Epidermal melanocyte (primary cell): ENCODE results near the gene RORC.
"Not testable (repeated sequence)": the region's sequence is repeated elsewhere in the genome, so short reads cannot be mapped to it uniquely, and the experiment has no call there.

Experiments used
- DNase-seq: peaks from one replicate; pipeline ENCODE4 v3.0.0; 2011; ENCODE audit warnings: low spot score; ENCODE audit not compliant: insufficient read length

Gene RORC

DNA sequence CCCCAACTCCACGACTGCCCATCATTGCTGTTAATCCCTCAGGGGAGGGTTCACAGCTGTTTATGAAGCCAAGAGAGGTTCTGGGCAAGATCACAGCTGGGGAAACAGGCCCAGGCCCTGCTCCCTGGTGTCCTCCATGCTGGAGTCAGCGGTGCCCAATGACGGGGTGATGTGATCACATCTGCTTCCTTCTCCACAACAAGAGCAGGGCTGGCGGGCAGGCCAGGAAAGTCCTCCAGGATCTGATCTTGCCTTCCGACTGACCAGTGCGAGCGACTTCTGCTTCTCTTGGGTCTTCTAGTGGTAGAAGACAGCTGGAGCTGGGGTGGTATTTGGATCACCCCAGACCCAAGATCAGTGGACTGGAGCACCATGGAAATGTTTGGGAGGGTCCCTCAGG, 25.4 kb downstream of the RORC start:
- no peak for DNase-seq

DNA sequence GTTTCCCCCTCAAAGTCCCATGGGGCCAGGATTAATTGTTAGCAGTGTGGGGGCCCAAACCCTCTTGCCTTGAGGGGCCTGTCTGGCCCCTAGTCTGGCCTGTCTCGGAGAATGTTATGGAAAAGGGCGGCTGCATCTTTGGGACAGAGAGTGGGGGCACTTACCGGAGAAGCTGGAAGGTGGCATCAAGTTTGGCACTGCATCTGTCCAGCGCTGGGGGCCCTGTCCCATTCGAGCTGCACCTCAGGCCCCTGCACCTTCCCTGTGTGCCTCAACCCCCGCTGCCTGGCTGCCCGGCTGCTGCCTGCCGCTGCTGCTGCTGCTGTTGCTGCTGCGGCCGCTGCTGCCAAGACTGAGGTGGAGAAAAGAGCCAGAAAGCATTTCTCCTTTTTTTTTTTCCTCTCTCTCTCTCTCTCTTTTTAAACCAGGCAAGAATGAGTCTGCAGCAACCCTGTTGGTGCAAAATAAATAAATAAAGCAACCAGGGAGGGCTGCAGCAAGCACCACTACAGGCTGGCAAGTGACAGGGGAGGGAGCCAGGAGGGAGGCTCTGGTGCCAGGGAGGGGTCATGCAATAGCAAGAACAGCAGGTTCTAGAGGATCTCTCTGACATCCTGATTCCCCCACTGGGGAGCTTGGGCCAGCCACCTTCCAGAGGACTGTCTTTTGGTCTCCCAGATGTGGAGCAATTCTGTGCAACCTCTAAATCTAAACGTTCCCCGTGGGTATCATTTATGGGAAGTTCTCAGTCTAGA, 26.4 kb downstream of the RORC start, which contains the start of gene LINGO4:
TSS of gene LINGO4 (minus strand) at position 354 of the 755 bp plus-strand sequence. CDS start 2,715 bp downstream, outside the sequence.
- DNase-seq: no peak

DNA sequence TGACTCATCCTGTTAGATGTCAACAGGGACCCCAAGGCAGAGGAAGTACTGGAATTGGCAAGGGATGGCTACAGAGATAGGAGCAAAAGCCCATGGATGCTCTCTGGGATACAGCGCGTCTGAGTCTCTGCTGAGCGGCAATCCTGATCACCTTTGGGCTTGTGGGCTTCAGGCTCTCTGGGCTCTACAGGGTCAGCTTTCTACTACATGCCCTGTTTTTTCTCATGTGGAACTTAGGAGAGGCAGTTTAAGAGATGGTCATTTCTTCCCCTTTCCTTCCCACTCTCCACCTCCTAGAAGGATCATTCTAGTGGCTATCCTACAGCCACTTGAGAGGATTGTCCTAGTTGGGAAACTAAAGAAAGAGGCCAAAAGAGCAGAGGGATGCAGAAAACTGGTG, 27.7 kb downstream of the RORC start:
- DNase-seq: no peak

DNA sequence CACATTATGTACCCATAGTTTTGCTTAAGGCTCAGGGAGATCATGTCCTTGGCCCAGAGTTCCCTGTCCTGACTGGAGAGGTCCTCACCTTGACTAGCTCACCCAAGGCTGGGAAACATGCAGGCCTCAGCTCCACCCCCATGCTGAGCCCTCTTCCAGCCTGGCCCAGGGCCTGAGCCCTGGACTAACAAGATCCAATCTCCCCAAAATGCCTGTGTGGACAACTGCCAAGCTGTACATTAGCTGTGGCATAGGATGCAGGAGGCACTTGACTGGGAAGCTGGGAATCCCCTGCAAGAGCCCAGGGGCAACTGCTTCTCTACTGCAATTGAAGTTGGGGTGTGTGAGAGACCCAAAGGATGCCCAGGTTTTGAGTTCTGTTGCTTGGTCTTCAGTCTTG, 28.4 kb downstream of the RORC start:
- DNase-seq: no peak

DNA sequence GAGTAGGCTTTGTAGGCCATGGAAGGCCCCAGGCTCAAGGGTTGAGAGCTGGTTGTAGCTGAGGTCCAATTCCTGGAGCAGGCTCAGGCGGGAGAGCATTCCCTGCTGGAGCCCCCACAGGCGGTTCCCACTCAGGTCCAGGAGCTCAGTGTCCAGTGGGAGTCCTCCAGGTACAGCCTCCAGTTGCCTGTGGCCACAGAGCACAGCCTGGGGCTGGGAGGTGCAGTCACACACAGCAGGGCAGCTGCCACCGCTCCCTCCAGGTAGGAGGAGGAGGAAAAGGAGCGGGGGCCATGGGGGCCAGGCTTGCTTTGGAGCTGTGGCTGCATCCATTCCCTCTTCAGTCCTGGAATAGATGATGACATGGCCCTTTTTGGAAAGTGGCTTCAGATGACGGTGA, 29.2 kb downstream of the RORC start:
- DNase-seq: no peak

DNA sequence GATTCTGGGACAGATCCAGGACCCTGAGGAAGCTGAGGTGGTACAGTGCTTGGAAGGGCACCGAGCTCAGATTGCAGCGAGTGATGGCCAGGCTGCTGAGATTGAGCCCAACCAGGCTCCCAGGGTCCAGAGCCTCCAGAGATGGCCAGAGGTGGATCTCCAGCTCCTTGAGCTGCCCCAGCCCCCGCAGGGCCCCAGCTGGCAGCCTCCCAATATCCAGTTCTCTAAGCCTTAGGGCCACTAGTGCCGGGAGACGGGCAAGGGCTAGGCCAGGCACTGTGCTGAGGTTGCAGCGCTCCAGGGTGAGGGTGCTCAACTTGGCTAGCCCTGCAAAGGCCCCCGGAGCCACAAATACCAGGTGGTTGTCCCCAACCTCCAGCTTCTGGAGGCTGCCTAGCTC, 29.8 kb downstream of the RORC start:
- no peak for DNase-seq

DNA sequence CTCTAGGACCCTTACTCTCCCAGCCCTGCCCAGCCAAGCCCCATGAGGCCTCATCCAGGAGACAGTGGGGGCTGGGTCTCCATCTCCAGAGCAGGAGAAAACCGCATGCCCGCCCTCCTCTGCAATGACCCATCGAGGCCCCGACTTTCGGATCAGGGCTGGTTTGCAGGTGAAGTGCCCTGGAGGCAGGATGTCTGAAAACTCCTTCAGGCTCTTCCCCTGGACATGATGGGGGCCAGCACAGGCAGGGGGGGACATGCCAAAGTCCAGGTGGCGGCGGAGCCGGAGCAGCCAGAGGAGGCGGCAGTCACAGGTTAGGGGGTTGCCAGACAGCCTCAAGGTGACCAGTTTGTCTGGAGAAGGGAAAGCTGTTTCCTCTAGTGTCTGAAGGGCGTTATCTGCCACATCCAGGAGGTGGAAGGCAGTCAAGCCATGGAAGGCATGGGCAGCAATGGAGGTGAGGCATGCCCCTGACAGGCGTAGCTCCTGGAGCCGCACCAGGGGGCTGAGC, 30.2 kb downstream of the RORC start:
- DNase-seq: no peak

DNA sequence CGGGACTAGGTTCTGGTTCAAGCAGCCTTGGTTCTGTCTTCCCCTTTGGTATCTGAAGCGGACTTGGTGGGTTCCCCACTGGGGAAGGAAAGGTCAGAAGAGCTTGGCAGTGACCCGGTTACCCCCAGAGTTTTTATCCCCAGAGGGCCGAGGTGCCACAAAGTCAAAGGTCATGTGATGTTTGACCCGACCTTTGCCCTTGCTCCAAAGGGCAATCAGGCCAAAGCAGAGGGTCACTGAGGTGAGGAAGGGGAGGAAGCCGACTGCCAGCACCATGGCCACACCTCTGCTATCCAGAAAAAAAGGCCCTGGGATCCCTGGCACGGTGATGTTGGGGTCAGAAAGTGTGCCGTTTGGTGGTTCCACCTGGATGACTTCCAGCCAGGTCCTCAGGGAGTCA, 30.8 kb downstream of the RORC start:
- DNase-seq: no peak

DNA sequence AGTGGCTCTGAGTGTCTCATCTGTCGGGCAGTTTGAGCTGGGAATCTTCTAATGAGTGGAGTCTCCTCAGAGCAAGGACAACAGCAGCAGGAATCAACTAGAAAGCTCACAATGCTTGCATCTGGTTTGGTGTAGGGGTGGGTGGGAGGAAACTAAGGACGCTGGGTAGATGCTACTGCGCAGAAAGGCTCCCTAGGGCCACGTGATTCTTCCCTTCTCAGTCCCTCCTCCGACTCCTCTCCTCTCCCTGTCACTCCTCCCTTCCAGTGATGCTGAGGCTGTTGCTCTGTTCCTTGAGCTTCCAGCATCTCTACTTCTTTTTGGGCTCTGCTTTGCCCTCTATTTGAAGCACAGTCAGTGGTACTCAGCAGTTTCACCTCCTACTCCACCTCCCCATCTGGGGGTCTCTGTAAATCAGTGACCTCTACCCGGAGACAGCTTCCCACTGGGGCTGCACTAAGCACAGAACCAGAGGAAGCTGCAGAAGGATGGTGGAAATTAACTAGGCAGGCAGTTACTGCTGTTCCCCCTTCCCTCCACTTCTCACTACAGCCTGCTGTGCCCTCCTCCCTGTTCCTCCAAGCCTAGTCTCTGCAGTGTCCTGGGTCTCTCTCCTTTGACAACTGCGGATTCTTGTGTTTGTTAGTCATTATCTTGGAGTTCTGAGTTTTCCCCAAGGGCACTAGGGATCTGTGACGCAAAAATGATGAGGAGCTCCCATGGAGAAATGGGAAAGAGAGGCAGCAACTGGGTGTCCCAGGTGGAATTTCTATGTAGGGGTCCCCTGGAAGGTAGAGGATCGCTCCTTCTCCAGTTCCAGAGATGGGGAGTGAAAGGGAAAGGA, 32.2 kb downstream of the RORC start:
- no peak for DNase-seq

DNA sequence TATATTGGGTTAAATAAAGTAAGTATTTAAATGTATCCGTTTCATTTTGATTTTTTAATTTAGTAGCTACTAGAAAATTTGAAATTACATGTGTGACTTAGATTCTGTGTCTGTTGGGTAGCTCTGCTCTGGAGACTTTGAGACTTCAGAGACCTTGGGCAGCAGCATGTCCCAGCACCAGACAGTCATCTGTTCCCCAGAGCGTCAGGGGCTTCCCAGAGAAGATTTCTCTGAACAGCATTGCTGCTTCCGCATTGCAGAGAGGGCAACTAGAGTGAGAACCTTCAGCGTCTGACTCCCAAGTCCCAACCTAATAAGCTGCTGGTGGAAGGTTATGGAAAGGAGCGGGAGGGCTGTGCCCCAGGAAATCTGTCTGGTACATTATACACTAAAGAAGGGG, 33.0 kb downstream of the RORC start:
- no peak for DNase-seq

DNA sequence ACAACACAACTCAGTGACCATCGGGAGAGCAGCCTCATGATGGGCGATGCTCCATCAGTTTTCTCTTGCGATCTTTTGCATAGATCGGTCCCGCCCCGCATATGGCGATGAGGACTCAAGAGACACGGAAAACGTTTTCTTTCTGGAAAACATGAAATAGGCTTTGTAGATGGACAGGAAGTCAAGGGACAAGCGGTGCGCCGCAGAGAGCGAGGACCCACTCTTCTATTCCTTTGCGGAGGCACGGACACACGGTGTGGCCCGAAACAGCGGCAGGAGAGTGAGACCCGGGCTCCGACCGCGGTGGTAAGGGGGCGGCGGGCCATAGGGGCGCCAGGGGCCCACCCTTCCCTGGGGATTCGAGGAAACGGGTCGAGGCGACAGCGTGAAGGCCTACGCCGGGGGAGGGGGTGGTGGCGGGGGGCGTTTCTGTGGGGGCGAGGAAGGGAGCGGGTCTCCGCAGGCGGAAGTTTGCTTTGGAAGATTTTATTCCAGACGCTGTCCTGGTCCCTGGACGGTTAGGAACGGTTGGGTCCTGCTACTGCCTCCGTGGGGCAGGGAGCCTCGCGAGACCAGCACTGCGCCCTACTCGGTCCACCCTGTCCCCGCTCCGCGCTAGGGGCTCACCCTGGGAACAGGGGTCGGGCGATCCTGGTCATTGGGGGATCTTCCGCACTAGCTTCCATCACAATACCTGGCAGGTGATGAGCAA, 40.5 kb downstream of the RORC start:
- no peak for DNase-seq

DNA sequence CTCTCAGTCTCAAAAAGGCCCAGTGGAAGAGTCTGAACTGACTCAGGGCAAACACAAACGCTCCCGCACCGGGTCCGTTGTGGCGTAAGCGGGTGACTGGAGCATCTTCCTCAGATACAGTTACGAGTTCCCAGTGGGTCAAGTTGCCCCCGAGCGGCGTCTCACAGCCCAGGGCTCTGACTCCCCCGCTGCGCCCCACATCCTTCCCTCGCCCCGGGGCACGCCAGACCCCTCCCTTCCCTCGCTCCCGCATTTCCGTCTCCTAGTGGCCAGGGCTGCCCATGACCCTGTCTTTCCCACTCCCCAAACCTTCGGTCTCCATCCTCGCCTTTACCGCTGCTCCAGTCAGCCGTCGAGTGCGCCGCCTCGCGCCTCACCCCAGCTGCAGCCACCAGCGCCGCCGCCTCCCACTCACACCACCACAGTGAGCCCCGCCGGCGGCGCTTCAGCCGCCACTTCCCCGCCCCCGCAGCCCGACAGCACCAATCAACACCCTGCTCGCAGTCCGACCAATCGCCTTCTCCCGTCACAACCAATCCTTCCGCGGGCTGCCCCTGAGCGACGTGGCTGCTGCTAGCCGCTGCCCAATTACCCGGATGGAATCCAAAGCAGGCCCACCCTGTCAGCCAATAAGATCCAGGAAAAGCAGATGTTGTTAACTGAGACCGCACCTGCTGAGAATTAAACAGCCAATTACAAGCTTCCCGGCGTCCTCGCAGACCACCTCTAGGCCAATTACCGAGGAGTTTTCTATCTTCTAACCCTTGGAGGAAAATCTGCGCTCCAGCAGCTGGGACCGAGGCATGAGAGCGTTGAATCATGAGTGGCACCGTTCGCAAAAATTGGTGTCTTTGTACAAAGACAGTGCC, 41.3 kb downstream of the RORC start, which contains the start of gene TDRKH:
TSS of gene TDRKH (minus strand) at position 430 of the 869 bp plus-strand sequence. CDS start 7,478 bp downstream, outside the sequence.
- peak; percentile 99 for DNase-seq

DNA sequence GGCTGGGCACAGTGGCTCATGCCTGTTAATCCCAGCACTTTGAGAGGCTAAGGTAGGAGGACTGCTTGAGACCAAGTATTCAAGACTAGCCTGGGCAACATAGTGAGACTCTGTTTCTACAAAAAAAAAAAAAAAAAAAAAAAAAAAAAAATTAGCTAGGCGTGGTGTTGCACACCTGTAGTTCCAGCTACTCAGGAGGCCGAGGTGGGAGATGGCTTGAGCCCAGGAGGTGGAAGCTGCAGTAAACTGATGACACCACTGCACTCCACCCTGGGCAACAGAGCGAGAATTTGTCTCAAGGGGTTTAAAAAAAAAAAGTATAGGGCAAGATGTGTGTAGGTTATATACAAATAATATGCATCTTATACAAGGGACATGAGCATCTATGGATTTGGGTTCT, 43.9 kb downstream of the RORC start:
- no peak for DNase-seq

DNA sequence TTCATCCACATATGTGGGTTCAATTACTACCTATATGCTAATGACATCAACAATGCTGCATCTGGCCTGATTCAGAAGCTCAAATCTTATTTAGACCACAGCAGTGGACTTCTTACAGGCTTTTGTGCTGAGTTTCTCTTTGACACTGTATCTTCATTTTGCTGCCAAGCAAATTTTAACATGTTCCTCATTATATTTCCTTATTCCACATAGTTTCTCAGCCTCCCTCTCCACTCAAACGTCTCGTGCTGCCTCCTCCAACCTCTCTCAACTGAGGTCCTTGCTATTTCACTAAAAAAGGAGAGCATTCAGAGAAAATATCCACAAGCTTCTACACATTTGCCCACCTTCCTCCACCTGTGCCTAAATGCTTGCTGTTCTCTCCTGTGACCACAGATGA, 47.8 kb downstream of the RORC start:
- DNase-seq: no peak

DNA sequence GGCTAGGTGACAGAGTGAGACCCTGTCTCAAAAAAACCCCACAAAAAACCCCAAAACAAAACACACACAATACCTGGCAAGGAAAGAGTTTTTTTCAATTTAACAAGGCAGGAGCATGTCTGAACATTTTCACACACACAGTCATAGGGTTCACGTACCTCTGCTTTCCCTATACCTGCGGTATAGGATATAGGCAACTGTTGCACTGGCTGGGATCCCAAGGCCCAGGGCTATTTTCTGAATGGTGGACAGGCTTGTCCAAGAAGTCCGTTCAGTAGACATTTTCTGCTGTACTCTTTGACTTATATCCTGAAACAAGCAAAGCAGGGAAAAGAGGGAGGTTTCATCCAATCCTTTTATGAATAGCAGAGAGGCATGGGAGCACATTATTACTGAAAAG, 48.9 kb downstream of the RORC start:
- DNase-seq: no peak

DNA sequence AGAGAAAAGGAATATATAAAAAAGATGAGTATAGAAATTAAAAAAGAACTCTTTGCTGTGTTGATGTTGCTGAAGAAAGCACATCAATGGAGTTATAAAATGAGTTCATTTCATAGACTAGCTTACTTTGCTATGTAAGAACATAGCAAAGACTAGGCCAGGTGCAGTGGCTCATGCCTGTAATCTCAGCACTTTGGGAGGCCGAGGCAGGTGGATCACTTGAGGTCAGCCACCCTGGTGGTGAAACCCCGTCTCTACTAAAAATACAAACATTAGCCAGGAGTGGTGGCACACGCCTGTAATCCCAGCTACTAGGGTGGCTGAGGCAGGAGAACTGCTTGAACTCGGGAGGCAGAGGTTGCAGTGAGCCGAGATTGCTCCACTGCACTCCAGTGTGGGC, 49.6 kb downstream of the RORC start:
- DNase-seq: not testable (repeated sequence)

DNA sequence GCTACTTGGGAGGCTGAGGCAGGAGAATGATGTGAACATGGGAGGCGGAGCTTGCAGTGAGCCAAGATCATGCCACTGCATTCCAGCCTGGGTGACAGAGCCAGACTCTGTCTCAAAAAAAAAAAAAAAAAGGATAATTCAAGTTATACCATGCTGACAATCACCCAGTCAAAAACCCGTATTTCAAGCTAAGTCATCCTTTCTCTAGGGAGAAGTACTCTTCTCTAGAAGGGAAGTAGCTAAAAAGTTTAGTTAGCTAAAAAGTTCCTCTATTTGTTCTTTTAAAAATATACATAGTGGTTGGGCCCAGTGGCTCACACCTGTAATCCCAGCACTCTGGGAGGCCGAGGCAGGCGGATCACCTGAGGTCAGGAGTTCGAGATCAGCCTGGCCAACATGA, 50.9 kb downstream of the RORC start:
- DNase-seq: not testable (repeated sequence)

DNA sequence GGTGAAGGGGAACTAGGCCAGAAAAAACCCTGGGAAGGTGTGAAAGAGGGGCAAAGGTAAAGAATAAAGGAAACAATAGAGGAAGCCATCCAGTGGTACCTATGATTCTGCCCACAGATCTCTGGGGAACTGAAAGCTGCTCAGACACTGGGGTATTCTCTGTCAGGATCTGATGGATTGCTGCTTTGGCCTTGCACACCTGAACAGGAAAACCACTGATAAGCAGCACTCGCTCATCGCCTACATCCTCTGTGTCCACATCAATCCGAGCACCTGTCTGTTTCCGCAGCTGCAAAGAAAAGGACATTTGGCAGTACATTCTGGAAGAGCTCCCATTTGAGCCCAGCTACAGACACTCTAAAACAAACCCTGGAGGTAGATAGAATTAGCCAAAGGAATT, 51.8 kb downstream of the RORC start:
- DNase-seq: no peak

DNA sequence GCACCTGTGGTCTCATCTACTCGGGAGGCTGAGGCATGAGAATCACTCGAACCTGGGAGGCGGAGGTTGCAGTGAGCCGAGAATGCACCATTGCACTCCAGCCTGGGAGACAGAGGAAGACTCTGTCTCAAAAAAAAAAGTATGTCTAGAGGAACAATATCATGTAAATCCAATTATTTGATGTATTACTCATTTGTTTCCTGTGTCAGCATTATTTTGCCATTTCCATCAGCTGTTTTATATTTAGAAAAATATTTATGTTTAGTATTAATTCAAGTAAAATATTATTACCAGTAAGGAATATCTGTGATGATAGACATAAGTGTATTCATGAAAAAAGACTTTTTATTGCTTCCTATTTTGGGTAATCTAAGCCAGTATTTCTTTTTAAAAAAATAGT, 54.3 kb downstream of the RORC start:
- DNase-seq: no peak

DNA sequence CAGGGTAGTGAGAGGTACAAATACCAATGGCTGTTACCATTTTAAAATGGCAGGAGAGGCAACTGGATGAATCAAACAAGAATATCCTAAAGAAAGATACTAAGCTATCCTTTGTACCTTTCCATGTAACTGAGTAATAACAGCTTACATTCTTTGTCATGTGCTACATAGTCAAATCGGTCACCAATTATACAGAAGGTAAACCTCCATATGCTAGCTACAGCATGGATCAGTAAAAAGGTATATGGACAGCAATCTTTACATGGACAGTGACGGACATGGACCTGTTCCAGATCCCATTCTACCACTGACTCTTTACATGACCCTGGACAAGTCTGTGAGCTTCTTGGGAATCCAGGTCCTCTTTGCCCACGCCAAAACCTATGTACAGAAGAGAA, 54.9 kb downstream of the RORC start:
- no peak for DNase-seq
